HL-60 (cell line): ENCODE data around the gene MDM1.

Experiments used
- POLR2AphosphoS5 ChIP-seq: IDR thresholded peaks from 2 replicates; pipeline ENCODE4 v1.6.1; 2012; ENCODE audit warnings: low read depth
- TF ChIP-seq, protein P1 (sequence below): IDR thresholded peaks from one replicate; pipeline ENCODE4 v1.5.1; 2011; ENCODE audit warnings: low read length, control low read depth, inconsistent platforms; ENCODE audit not compliant: insufficient read depth

GRCh38 chr12:68287106-68287505, 45.1 kb downstream of the MDM1 start:
- TF ChIP-seq, protein P1, sequence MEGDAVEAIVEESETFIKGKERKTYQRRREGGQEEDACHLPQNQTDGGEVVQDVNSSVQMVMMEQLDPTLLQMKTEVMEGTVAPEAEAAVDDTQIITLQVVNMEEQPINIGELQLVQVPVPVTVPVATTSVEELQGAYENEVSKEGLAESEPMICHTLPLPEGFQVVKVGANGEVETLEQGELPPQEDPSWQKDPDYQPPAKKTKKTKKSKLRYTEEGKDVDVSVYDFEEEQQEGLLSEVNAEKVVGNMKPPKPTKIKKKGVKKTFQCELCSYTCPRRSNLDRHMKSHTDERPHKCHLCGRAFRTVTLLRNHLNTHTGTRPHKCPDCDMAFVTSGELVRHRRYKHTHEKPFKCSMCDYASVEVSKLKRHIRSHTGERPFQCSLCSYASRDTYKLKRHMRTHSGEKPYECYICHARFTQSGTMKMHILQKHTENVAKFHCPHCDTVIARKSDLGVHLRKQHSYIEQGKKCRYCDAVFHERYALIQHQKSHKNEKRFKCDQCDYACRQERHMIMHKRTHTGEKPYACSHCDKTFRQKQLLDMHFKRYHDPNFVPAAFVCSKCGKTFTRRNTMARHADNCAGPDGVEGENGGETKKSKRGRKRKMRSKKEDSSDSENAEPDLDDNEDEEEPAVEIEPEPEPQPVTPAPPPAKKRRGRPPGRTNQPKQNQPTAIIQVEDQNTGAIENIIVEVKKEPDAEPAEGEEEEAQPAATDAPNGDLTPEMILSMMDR, result no peak
- no peak for TF ChIP-seq POLR2AphosphoS5
